WTC11 (cell line): ENCODE results near the gene GARNL3. TPM values are rescaled to one million over a fixed set of nuclear protein-coding genes. Genes with fewer than 3 reads are reported as not detected.

Source experiments
- ATAC-seq: fragments of 200-7000 bp; cut with Tn5 transposase; 2 replicates; pipeline ENCODE4 v1.10.0; 2021; ENCODE audit warnings: mild to moderate bottlenecking, moderate library complexity
- CTCF ChIA-PET: fragments of 300-600 bp; sonication (Branson Sonifier 250); formaldehyde crosslinking; loops from one replicate; lab custom pipeline; 2021; ENCODE audit warnings: antibody characterized with exemption; lab: Charles Lee
- POLR2A ChIA-PET: fragments of 350-600 bp; sonication (Branson Sonifier 250); formaldehyde crosslinking; loops from one replicate; lab custom pipeline; 2021; ENCODE audit warnings: antibody characterized with exemption; lab: Charles Lee
- DNase-seq: peaks from one replicate; pipeline ENCODE4 v3.0.0; 2021; ENCODE audit warnings: low spot score
- H3K27ac Mint-ChIP-seq: 2 replicates; pipeline ENCODE4 v1.8.0; 2021; ENCODE audit warnings: mixed read lengths
- H3K27me3 Mint-ChIP-seq: 2 replicates; pipeline ENCODE4 v1.8.0; 2021; ENCODE audit warnings: low read depth, mild to moderate bottlenecking, moderate library complexity, mixed read lengths
- H3K36me3 Mint-ChIP-seq: 2 replicates; pipeline ENCODE4 v1.8.0; 2021; ENCODE audit warnings: mixed read lengths
- H3K4me1 Mint-ChIP-seq: 2 replicates; pipeline ENCODE4 v1.8.0; 2022; ENCODE audit warnings: mixed read lengths
- H3K4me3 Mint-ChIP-seq: 2 replicates; pipeline ENCODE4 v1.8.0; 2021; ENCODE audit warnings: mild to moderate bottlenecking, moderate library complexity, mixed read lengths
- H3K9me3 Mint-ChIP-seq: 2 replicates; pipeline ENCODE4 v1.8.0; 2021; ENCODE audit warnings: mixed read lengths
- AR ChIP-seq: fragments of 250-450 bp; sonication (Bioruptor Pico); IDR thresholded peaks from 2 replicates; pipeline ENCODE4 v1.9.0; 2021; ENCODE audit warnings: mild to moderate bottlenecking
- ATF1 ChIP-seq: sonication (generic); formaldehyde crosslinking; IDR thresholded peaks from 2 replicates; pipeline ENCODE4 v1.8.1; 2023; ENCODE audit warnings: mild to moderate bottlenecking, moderate library complexity, missing genetic modification reagents
- E2F4 ChIP-seq: sonication (generic); formaldehyde crosslinking; IDR thresholded peaks from 2 replicates; pipeline ENCODE4 v1.8.1; 2022; ENCODE audit warnings: low read depth, mild to moderate bottlenecking, moderate library complexity, missing genetic modification reagents, borderline replicate concordance
- FOXJ3 ChIP-seq: sonication (generic); formaldehyde crosslinking; IDR thresholded peaks from 2 replicates; pipeline ENCODE4 v1.9.0; 2021; ENCODE audit warnings: missing genetic modification reagents, mild to moderate bottlenecking, borderline replicate concordance
- FOXP4 ChIP-seq: sonication (generic); formaldehyde crosslinking; IDR thresholded peaks from 2 replicates; pipeline ENCODE4 v1.8.0; 2022; ENCODE audit warnings: mild to moderate bottlenecking, missing genetic modification reagents
- GABPB1 ChIP-seq: sonication (generic); formaldehyde crosslinking; IDR thresholded peaks from 2 replicates; pipeline ENCODE4 v1.8.1; 2023; ENCODE audit warnings: mild to moderate bottlenecking, missing genetic modification reagents
- HMGXB4 ChIP-seq: sonication (generic); formaldehyde crosslinking; IDR thresholded peaks from 2 replicates; pipeline ENCODE4 v1.8.1; 2023; ENCODE audit warnings: mild to moderate bottlenecking, moderate library complexity, missing genetic modification reagents
- IRF1 ChIP-seq: sonication (generic); formaldehyde crosslinking; IDR thresholded peaks from 2 replicates; pipeline ENCODE4 v1.8.0; 2023; ENCODE audit warnings: missing genetic modification reagents
- MYBL2 ChIP-seq: sonication (generic); formaldehyde crosslinking; IDR thresholded peaks from 2 replicates; pipeline ENCODE4 v1.8.1; 2023; ENCODE audit warnings: mild to moderate bottlenecking, moderate library complexity, missing genetic modification reagents
- NFYB ChIP-seq: sonication (generic); formaldehyde crosslinking; conservative IDR thresholded peaks from 2 replicates; pipeline ENCODE4 v1.8.0; 2022; ENCODE audit warnings: low read depth, missing genetic modification reagents
- NR1H2 ChIP-seq: sonication (generic); formaldehyde crosslinking; IDR thresholded peaks from 2 replicates; pipeline ENCODE4 v1.9.0; 2021; ENCODE audit warnings: mild to moderate bottlenecking, moderate library complexity, missing genetic modification reagents
- NR2C2 ChIP-seq: sonication (generic); formaldehyde crosslinking; IDR thresholded peaks from 2 replicates; pipeline ENCODE4 v1.8.0; 2022; ENCODE audit warnings: mild to moderate bottlenecking, missing genetic modification reagents
- SMAD3 ChIP-seq: sonication (generic); formaldehyde crosslinking; IDR thresholded peaks from 2 replicates; pipeline ENCODE4 v1.8.0; 2022; ENCODE audit warnings: missing genetic modification reagents, mild to moderate bottlenecking, borderline replicate concordance
- SMAD4 ChIP-seq: sonication (generic); formaldehyde crosslinking; IDR thresholded peaks from 2 replicates; pipeline ENCODE4 v1.8.0; 2022; ENCODE audit warnings: mild to moderate bottlenecking, missing genetic modification reagents
- SP1 ChIP-seq: sonication (generic); formaldehyde crosslinking; conservative IDR thresholded peaks from 2 replicates; pipeline ENCODE4 v1.8.1; 2022; ENCODE audit warnings: missing genetic modification reagents
- TCF7 ChIP-seq: sonication (generic); formaldehyde crosslinking; IDR thresholded peaks from 2 replicates; pipeline ENCODE4 v1.8.0; 2022; ENCODE audit warnings: mild to moderate bottlenecking, low read depth, missing genetic modification reagents, moderate library complexity
- TP53 ChIP-seq: sonication (generic); formaldehyde crosslinking; IDR thresholded peaks from 2 replicates; pipeline ENCODE4 v1.8.1; 2023; ENCODE audit warnings: mild to moderate bottlenecking, missing genetic modification reagents
- USF1 ChIP-seq: sonication (generic); formaldehyde crosslinking; IDR thresholded peaks from 2 replicates; pipeline ENCODE4 v1.8.0; 2022; ENCODE audit warnings: mild to moderate bottlenecking, missing genetic modification reagents
- ZBTB21 ChIP-seq: sonication (generic); formaldehyde crosslinking; IDR thresholded peaks from 2 replicates; pipeline ENCODE4 v1.8.1; 2023; ENCODE audit warnings: mild to moderate bottlenecking, missing genetic modification reagents, borderline replicate concordance
- ZNF232 ChIP-seq: sonication (generic); formaldehyde crosslinking; IDR thresholded peaks from 2 replicates; pipeline ENCODE4 v1.8.0; 2022; ENCODE audit warnings: mild to moderate bottlenecking, missing genetic modification reagents
- ZNF416 ChIP-seq: fragments of 250-450 bp; sonication (Bioruptor Pico); IDR thresholded peaks from 2 replicates; pipeline ENCODE4 v1.9.0; 2021; ENCODE audit warnings: mild to moderate bottlenecking, inconsistent platforms
- total RNA-seq: library from RNA; stranded (reverse); gene quantifications from 3 replicates; pipeline ENCODE4 v1.2.3, GENCODE V29; 2021

GARNL3 gene
- total RNA-seq, 1 experiment from 2014 or later = 17.8 TPM

- ATAC-seq = no peak
- CTCF ChIA-PET = no interaction called here
- POLR2A ChIA-PET = no interaction called here
- Mint-ChIP-seq H3K27ac (no peak overlapping the region), H3K9me3 (peaks cover 4% of the 10 kb centered on the region), H3K36me3 (peaks cover 2% of the 10 kb centered on the region)
- TF ChIP-seq MYBL2 (CRISPR knock-in tag) (no peak), IRF1 (CRISPR knock-in tag) (0 out of 2 replicates have a peak, but pooled peaks have one; percentile 25)
- TF ChIP-seq, all 79 proteins: peak for 1
- Mint-ChIP-seq H3K4me3 (no peak overlapping the region), H3K4me1 (peaks cover 9% of the 10 kb centered on the region; the same call in 1 of the 2 replicates), H3K27me3 (no peaks in the 10 kb centered on the region)
- no peak for DNase-seq
These were observed 16.5 kb downstream of the GARNL3 start for GRCh38 chr9:127280880-127281660.

GRCh38 chr9:127281891-127282290 lies 17.3 kb downstream of the GARNL3 start:
- Mint-ChIP-seq H3K36me3 (peaks cover 2% of the 10 kb centered on the region), H3K4me1 (peaks cover 9% of the 10 kb centered on the region; the same call in 1 of the 2 replicates), H3K9me3 (peaks cover 4% of the 10 kb centered on the region), H3K4me3 (no peak overlapping the region), H3K27me3 (no peaks in the 10 kb centered on the region), H3K27ac (no peak overlapping the region; the same call in 1 of the 2 replicates)
- ChIA-PET CTCF (no interaction called here), POLR2A (no interaction called here)
- no peak for TF ChIP-seq GABPB1 (CRISPR knock-in tag)
- TF ChIP-seq USF1 (CRISPR knock-in tag) = no peak
- no peak for TF ChIP-seq SP1 (CRISPR knock-in tag)
- no peak for TF ChIP-seq SMAD4 (CRISPR knock-in tag)
- no peak for TF ChIP-seq NR2C2
- no peak for TF ChIP-seq ATF1
- no peak for TF ChIP-seq ZNF416 (CRISPR knock-in tag)
- no peak for TF ChIP-seq ZBTB21
- TF ChIP-seq HMGXB4 (CRISPR knock-in tag) = no peak
- DNase-seq (no peak), ATAC-seq (no peak)

GRCh38 chr9:127282611-127283010 lies 18.0 kb downstream of the GARNL3 start:
- CTCF ChIA-PET = no interaction called here
- no peaks in the 10 kb centered on the region for H3K27me3 Mint-ChIP-seq
- no peak overlapping the region for H3K27ac Mint-ChIP-seq

GRCh38 chr9:127283135-127283534 lies 18.6 kb downstream of the GARNL3 start:
- peaks cover 4% of the 10 kb centered on the region for H3K9me3 Mint-ChIP-seq
- DNase-seq (no peak), ATAC-seq (no peak)
- H3K4me3 Mint-ChIP-seq = no peak overlapping the region
- ChIA-PET CTCF (no interaction called here), POLR2A (no interaction called here)
- peaks cover 9% of the 10 kb centered on the region; the same call in 1 of the 2 replicates for H3K4me1 Mint-ChIP-seq
- H3K27me3 Mint-ChIP-seq = no peaks in the 10 kb centered on the region
- no peak overlapping the region for H3K27ac Mint-ChIP-seq
- peaks cover 2% of the 10 kb centered on the region for H3K36me3 Mint-ChIP-seq
- TF ChIP-seq FOXJ3 (no peak), NFYB (no peak), SMAD3 (CRISPR knock-in tag) (no peak), TP53 (CRISPR knock-in tag) (no peak), AR (no peak), E2F4 (CRISPR knock-in tag) (no peak), FOXP4 (CRISPR knock-in tag) (no peak), NR1H2 (no peak), ZNF232 (CRISPR knock-in tag) (no peak)

More at GRCh38 chr9:127282611-127283010, 18.0 kb downstream of the GARNL3 start:
- Mint-ChIP-seq H3K4me1 (peaks cover 9% of the 10 kb centered on the region; the same call in 1 of the 2 replicates), H3K36me3 (peaks cover 2% of the 10 kb centered on the region), H3K4me3 (no peak overlapping the region), H3K9me3 (peaks cover 4% of the 10 kb centered on the region)
- no peak for ATAC-seq
- POLR2A ChIA-PET = no interaction called here
- TF ChIP-seq TCF7 (CRISPR knock-in tag) (no peak), SMAD3 (CRISPR knock-in tag) (no peak)
- no peak for DNase-seq
